ENCODE measurements around the gene STOX1.
"Not testable (repeated sequence)": the region's sequence is repeated elsewhere in the genome, so short reads cannot be mapped to it uniquely, and the experiment has no call there.

DNA sequence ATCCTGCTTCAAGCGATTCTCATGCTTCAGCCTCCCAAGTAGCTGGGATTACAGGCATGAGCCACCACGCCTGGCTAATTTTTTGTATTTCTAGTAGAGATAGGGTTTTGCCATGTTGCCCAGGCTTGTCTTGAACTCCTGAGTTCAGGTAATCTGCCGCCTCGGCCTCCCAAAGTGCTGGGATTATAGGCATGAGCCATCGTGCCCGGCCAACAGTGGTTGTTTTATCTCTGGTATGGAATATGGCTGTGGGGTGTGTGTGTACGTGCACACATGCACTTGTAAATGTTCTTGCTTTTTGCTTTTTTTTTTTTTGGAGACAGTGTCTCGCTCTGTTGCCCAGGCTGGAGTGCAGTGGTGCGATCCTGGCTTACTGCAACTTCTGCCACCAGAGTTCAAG is 13.3 kb downstream of the STOX1 start:
- not testable (repeated sequence) for TF ChIP-seq SMC3 (IDR thresholded peaks at IDR 0.05; ENCODE audit: borderline replicate concordance, low read length); EZH2 (IDR thresholded peaks at IDR 0.05; ENCODE audit: borderline replicate concordance, control insufficient read depth, low read depth, low read length)
- TF ChIP-seq, protein P1, sequence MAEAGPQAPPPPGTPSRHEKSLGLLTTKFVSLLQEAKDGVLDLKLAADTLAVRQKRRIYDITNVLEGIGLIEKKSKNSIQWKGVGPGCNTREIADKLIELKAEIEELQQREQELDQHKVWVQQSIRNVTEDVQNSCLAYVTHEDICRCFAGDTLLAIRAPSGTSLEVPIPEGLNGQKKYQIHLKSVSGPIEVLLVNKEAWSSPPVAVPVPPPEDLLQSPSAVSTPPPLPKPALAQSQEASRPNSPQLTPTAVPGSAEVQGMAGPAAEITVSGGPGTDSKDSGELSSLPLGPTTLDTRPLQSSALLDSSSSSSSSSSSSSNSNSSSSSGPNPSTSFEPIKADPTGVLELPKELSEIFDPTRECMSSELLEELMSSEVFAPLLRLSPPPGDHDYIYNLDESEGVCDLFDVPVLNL (IDR thresholded peaks at IDR 0.05; ENCODE audit: low read depth, low read length), result not testable (repeated sequence)

Measured in GM12878 (cell line).